Measurements from ENCODE around the gene PGP. TPM values are rescaled to one million over a fixed set of nuclear protein-coding genes. Genes with fewer than 3 reads are reported as not detected.

The PGP gene
- total RNA-seq, 2 experiments from 2014 or later, result 8.1 to 8.5 TPM

DNA sequence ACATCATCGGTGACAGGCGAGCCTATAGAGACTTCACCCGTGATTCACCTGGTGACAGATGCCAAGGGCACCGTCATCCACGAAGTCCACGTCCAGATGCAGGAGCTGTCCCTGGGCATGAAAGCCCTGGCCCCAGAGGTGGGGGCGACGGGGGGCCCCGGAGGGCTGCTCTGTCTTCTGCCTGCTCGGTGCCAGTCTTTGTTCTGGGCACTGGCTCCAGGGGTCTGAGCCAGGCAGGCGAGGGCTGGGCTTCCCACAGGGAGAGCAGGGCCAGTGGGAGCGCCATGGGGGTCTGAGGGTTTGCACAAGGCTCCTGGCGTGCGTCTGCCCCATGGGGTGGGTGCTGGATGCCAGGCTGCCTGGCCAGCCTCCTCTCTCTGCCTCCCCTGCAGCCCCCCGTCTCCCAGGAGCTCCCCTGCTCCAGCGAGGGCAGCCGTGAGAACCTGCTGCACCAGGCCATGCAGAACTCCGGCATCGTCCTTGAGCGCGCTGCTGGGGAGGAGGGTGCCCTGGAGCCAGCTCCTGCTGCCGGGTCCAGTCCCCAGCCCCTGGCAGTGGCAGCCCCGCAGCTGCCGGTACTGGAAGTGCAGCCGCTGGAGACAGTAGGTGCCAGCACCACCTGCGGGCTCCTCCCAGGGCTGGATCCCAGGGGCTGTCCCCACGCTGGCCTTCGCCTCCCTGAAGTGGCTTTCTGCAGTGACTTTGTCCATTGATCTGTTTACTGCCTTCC lies 18.6 kb upstream of the PGP start:
- Histone ChIP-seq H3K4me1 (ENCODE audit: insufficient read depth, low read length) (peaks cover 11% of the 10 kb centered on the region), H3K36me3 (ENCODE audit: insufficient read depth, low read length) (peaks cover 66% of the 10 kb centered on the region), H3K27ac (ENCODE audit: low read depth in 1 of 2, low read length in 2 of 2) (no peak overlapping the region), H3K9me3 (ENCODE audit: control insufficient read depth in 1 of 2, insufficient read depth in 1 of 2, low read length in 2 of 2) (no peaks in the 10 kb centered on the region), H3K4me3 (ENCODE audit: low read length) (no peak overlapping the region), H3K27me3 (ENCODE audit: control insufficient read depth in 1 of 2, insufficient read depth in 2 of 2, low read length in 2 of 2) (peaks cover 0 to 12% of the 10 kb centered on the region in 2 experiments)
- Mint-ChIP-seq H3K9me3 (no peaks in the 10 kb centered on the region), H3K4me1 (ENCODE audit: low read depth) (no peaks in the 10 kb centered on the region), H3K27me3 (peaks cover 4% of the 10 kb centered on the region), H3K27ac (no peak overlapping the region), H3K36me3 (ENCODE audit: low read depth) (peaks cover 30% of the 10 kb centered on the region), H3K4me3 (no peak overlapping the region)
- CTCF ChIA-PET, result no interaction called here
- POLR2A ChIA-PET, result no interaction called here
- intact Hi-C loops (cut with DNase I, micrococcal nuclease), result no loop called here
- TF ChIP-seq, protein P1, sequence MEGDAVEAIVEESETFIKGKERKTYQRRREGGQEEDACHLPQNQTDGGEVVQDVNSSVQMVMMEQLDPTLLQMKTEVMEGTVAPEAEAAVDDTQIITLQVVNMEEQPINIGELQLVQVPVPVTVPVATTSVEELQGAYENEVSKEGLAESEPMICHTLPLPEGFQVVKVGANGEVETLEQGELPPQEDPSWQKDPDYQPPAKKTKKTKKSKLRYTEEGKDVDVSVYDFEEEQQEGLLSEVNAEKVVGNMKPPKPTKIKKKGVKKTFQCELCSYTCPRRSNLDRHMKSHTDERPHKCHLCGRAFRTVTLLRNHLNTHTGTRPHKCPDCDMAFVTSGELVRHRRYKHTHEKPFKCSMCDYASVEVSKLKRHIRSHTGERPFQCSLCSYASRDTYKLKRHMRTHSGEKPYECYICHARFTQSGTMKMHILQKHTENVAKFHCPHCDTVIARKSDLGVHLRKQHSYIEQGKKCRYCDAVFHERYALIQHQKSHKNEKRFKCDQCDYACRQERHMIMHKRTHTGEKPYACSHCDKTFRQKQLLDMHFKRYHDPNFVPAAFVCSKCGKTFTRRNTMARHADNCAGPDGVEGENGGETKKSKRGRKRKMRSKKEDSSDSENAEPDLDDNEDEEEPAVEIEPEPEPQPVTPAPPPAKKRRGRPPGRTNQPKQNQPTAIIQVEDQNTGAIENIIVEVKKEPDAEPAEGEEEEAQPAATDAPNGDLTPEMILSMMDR (IDR thresholded peaks at IDR 0.05), result no peak
- no peak for DNase-seq
- ATAC-seq (ENCODE audit: poor library complexity), result no peak

DNA sequence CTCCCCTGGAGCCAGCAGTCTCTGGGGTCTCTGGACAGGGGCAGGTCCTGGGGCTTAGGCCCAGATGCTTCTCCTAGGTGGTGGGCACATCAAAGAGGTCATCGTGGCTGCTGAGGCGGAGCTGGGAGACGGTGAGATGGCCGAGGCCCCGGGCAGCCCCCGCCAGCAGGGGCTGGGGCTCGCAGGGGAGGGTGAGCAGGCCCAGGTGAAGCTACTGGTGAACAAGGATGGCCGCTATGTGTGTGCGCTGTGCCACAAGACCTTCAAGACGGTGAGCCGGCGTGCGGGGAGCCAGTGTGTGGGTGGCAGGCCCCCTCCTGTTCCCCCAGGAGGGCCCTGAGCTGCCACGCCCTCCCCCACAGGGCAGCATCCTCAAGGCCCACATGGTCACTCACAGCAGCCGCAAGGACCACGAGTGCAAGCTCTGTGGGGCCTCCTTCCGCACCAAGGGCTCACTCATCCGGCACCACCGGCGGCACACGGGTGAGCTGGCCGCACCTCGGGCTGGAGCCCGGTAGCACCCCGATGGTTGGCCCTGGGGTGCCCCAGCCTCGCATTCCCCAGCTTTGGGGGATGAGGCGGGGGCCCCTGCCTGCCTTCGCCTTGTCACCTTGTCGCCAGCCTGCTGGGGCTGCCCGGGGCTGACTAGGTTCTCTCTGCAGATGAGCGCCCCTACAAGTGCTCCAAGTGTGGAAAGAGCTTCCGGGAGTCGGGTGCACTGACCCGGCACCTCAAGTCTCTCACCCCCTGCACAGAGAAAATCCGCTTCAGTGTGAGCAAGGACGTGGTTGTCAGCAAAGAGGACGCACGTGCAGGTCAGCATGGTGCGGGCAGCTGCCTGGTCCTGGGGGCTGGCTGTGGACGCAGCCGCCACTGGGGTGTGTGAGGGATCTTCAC lies 17.7 kb upstream of the PGP start:
- CTCF ChIA-PET, result no interaction called here

More for the DNA sequence above, 17.7 kb upstream of the PGP start:
- ATAC-seq (ENCODE audit: poor library complexity) (no peak), DNase-seq (no peak)
- no peaks in the 10 kb centered on the region for H3K9me3 ChIP-seq (ENCODE audit: control insufficient read depth in 1 of 2, insufficient read depth in 1 of 2, low read length in 2 of 2)
- no peaks in the 10 kb centered on the region for H3K9me3 Mint-ChIP-seq
- H3K4me3 Mint-ChIP-seq, result no peak overlapping the region
- H3K4me1 ChIP-seq (ENCODE audit: insufficient read depth, low read length), result peaks cover 11% of the 10 kb centered on the region
- no peak overlapping the region for H3K27ac Mint-ChIP-seq
- H3K4me1 Mint-ChIP-seq (ENCODE audit: low read depth), result no peaks in the 10 kb centered on the region
- peaks cover 4% of the 10 kb centered on the region for H3K27me3 Mint-ChIP-seq
- H3K36me3 ChIP-seq (ENCODE audit: insufficient read depth, low read length), result peaks cover 70% of the 10 kb centered on the region
- H3K4me3 ChIP-seq (ENCODE audit: low read length), result no peak overlapping the region
- no peak overlapping the region for H3K27ac ChIP-seq (ENCODE audit: low read depth in 1 of 2, low read length in 2 of 2)
- peaks cover 30% of the 10 kb centered on the region for H3K36me3 Mint-ChIP-seq (ENCODE audit: low read depth)
- POLR2A ChIA-PET, result no interaction called here
- H3K27me3 ChIP-seq (ENCODE audit: control insufficient read depth in 1 of 2, insufficient read depth in 2 of 2, low read length in 2 of 2), result peaks cover 0 to 12% of the 10 kb centered on the region in 2 experiments
- TF ChIP-seq, protein P1 (IDR thresholded peaks at IDR 0.05), result no peak
- intact Hi-C loops (cut with DNase I, micrococcal nuclease), result no loop called here
